HG03565 (cell line): Measurements from ENCODE around the gene ATE1.

Experiments used
- ATAC-seq: cut with Tn5 transposase; IDR thresholded peaks from one replicate; pipeline ENCODE4 v1.9.1; 2021; ENCODE audit warnings: mild to moderate bottlenecking, moderate library complexity; ENCODE audit not compliant: unreplicated experiment

ATE1 gene

GRCh38 chr10:121880895-121881294 lies 46.9 kb downstream of the ATE1 start:
- no peak for ATAC-seq

GRCh38 chr10:121879476-121879875 lies 48.4 kb downstream of the ATE1 start:
- ATAC-seq: no peak

- no peak for ATAC-seq
Measured at GRCh38 chr10:121873236-121873635, 54.6 kb downstream of the ATE1 start.

- no peak for ATAC-seq
Measured at GRCh38 chr10:121870413-121870812, 57.4 kb downstream of the ATE1 start.

- no peak for ATAC-seq
Measured at GRCh38 chr10:121865554-121865953, 62.3 kb downstream of the ATE1 start.

GRCh38 chr10:121864653-121865052 lies 63.2 kb downstream of the ATE1 start:
- ATAC-seq: no peak

- no peak for ATAC-seq
Measured at GRCh38 chr10:121864168-121864567, 63.7 kb downstream of the ATE1 start.

- ATAC-seq: no peak
Measured at GRCh38 chr10:121862649-121863048, 65.2 kb downstream of the ATE1 start.

GRCh38 chr10:121862042-121862441 lies 65.8 kb downstream of the ATE1 start:
- no peak for ATAC-seq

GRCh38 chr10:121860810-121861209 lies 67.0 kb downstream of the ATE1 start:
- no peak for ATAC-seq

- no peak for ATAC-seq
Measured at GRCh38 chr10:121854809-121855445, 72.9 kb downstream of the ATE1 start.

- ATAC-seq: no peak
Measured at GRCh38 chr10:121853950-121854349, 73.9 kb downstream of the ATE1 start.

- no peak for ATAC-seq
Measured at GRCh38 chr10:121851786-121852185, 76.0 kb downstream of the ATE1 start.

- no peak for ATAC-seq
Measured at GRCh38 chr10:121848082-121848481, 79.7 kb downstream of the ATE1 start.

- ATAC-seq: no peak
Measured at GRCh38 chr10:121846555-121846954, 81.3 kb downstream of the ATE1 start.

GRCh38 chr10:121845044-121845784 lies 82.6 kb downstream of the ATE1 start:
- ATAC-seq: no peak

- no peak for ATAC-seq
Measured at GRCh38 chr10:121844537-121844936, 83.3 kb downstream of the ATE1 start.

GRCh38 chr10:121843379-121843778 lies 84.5 kb downstream of the ATE1 start:
- no peak for ATAC-seq

- ATAC-seq: no peak
Measured at GRCh38 chr10:121841862-121842261, 86.0 kb downstream of the ATE1 start.

- ATAC-seq: no peak
Measured at GRCh38 chr10:121838931-121839330, 88.9 kb downstream of the ATE1 start.

- no peak for ATAC-seq
Measured at GRCh38 chr10:121838149-121838548, 89.7 kb downstream of the ATE1 start.

GRCh38 chr10:121836171-121836570 lies 91.7 kb downstream of the ATE1 start:
- no peak for ATAC-seq

- no peak for ATAC-seq
Measured at GRCh38 chr10:121835376-121835775, 92.5 kb downstream of the ATE1 start.
